Nephron (organoid): ENCODE data around the gene SLC25A41.
A peak's percentile ranks its signal among the peaks of the same experiment; 100 is the strongest.
"Not testable (repeated sequence)": the region's sequence is repeated elsewhere in the genome, so short reads cannot be mapped to it uniquely, and the experiment has no call there.

ENCODE experiments used
- H3K27ac Mint-ChIP-seq, 3 experiments: 2 replicates each; pipeline ENCODE4 v1.8.0; 2020; ENCODE audit warnings: mixed read lengths in 3 of 3, mild to moderate bottlenecking in 2 of 3, moderate library complexity in 1 of 3
- H3K27me3 Mint-ChIP-seq: 2 replicates; pipeline ENCODE4 v1.8.0; 2021; ENCODE audit warnings: low read depth, mild to moderate bottlenecking, moderate library complexity, mixed read lengths
- H3K36me3 Mint-ChIP-seq: 2 replicates; pipeline ENCODE4 v1.8.0; 2020; ENCODE audit warnings: low read depth, mixed read lengths
- H3K4me1 Mint-ChIP-seq: 2 replicates; pipeline ENCODE4 v1.8.0; 2020; ENCODE audit warnings: mixed read lengths
- H3K4me3 Mint-ChIP-seq, 3 experiments: 2 replicates each; pipeline ENCODE4 v1.8.0; 2020; ENCODE audit warnings: mild to moderate bottlenecking in 3 of 3, mixed read lengths in 3 of 3, moderate library complexity in 2 of 3
- H3K9me3 Mint-ChIP-seq: 2 replicates; pipeline ENCODE4 v1.8.0; 2020; ENCODE audit warnings: mixed read lengths
- CTCF ChIP-seq, 3 experiments: fragments of 200-600 bp; sonication (generic); IDR thresholded peaks; one replicate each; pipeline ENCODE4 v1.5.0; 2021; ENCODE audit warnings: antibody characterized with exemption in 3 of 3; ENCODE audit not compliant: unreplicated experiment in 3 of 3

SLC25A41 gene

GRCh38 chr19:6402058-6402457 is 31.5 kb downstream of the SLC25A41 start:
- no peaks in the 10 kb centered on the region for H3K36me3 Mint-ChIP-seq
- no peaks in the 10 kb centered on the region for H3K27me3 Mint-ChIP-seq
- H3K4me1 Mint-ChIP-seq: peaks cover 13% of the 10 kb centered on the region
- H3K4me3 Mint-ChIP-seq: no peak overlapping the region
- TF ChIP-seq CTCF (IDR thresholded peaks at IDR 0.05; ENCODE audit: unreplicated experiment in 3 of 3): no peak
- H3K27ac Mint-ChIP-seq: peak overlapping the region; percentile 71 to 81 (median 74)
- H3K9me3 Mint-ChIP-seq: no peaks in the 10 kb centered on the region

GRCh38 chr19:6400062-6400944 is 33.3 kb downstream of the SLC25A41 start:
- not testable (repeated sequence) for H3K36me3 Mint-ChIP-seq, H3K9me3 Mint-ChIP-seq, H3K4me3 Mint-ChIP-seq, H3K27me3 Mint-ChIP-seq
- Mint-ChIP-seq H3K27ac (peak overlapping the region in 1 of 3 experiments; percentile 23), H3K4me1 (peaks cover 13% of the 10 kb centered on the region)

DNA sequence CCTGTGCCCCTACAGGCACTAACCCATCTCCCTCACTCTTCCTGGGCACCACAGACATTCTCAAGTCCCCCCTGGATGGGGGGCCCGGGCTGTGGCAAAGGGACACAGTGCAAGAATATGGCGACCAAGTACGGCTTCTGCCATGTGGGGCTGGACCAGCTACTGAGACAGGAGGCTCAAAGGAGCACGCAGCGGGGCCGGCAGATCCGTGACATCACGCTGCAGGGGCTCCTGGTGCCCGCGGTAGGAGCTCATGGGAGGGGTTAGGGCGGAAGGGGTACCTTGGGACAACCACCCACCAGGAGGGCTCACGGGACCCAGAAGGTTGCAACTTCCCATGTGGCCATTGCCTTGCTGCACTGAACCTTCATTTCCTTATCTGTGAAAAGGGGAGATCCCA is 37.3 kb downstream of the SLC25A41 start:
- Mint-ChIP-seq H3K36me3 (no peaks in the 10 kb centered on the region), H3K27me3 (no peaks in the 10 kb centered on the region), H3K9me3 (no peaks in the 10 kb centered on the region), H3K4me1 (peaks cover 21% of the 10 kb centered on the region), H3K4me3 (no peak overlapping the region), H3K27ac (no peak overlapping the region)
- no peak for TF ChIP-seq CTCF (IDR thresholded peaks at IDR 0.05; ENCODE audit: unreplicated experiment in 3 of 3)

DNA sequence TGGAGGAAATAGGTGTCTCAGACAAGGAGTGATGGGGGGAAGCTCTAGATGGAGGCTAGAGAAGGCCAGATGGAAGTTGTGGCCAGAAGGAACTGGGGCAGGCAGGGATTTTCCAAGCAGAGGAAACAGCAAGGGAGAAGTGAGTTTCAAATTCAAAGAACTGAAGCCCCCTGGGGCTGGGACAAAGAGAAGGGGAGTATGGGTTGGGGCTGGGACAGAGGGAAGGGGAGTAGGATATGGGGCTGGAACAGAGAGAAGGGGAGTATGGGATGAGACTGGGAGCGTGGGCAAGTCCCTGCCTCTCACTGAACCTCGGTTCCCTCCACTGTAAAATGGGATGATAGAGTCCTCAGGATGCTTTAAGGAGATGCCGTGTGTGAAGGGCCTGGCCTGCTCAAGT is 38.7 kb downstream of the SLC25A41 start:
- TF ChIP-seq CTCF (IDR thresholded peaks at IDR 0.05; ENCODE audit: unreplicated experiment in 3 of 3): no peak
- Mint-ChIP-seq H3K27ac (peak overlapping the region; percentile 99), H3K27me3 (no peaks in the 10 kb centered on the region)

GRCh38 chr19:6393983-6394412 is 39.6 kb downstream of the SLC25A41 start:
- H3K4me1 Mint-ChIP-seq: peaks cover 25% of the 10 kb centered on the region
- TF ChIP-seq CTCF (IDR thresholded peaks at IDR 0.05; ENCODE audit: unreplicated experiment in 3 of 3): no peak
- H3K4me3 Mint-ChIP-seq: peak overlapping the region; percentile 94 to 97 (median 95)
- H3K36me3 Mint-ChIP-seq: peaks cover 12% of the 10 kb centered on the region
- H3K27ac Mint-ChIP-seq: peak overlapping the region; percentile 99
- no peaks in the 10 kb centered on the region for H3K27me3 Mint-ChIP-seq
- no peaks in the 10 kb centered on the region for H3K9me3 Mint-ChIP-seq

More for the DNA sequence above, 38.7 kb downstream of the SLC25A41 start:
- Mint-ChIP-seq H3K36me3 (peaks cover 8% of the 10 kb centered on the region), H3K9me3 (no peaks in the 10 kb centered on the region), H3K4me1 (peaks cover 25% of the 10 kb centered on the region), H3K4me3 (peak overlapping the region; percentile 67 to 76 (median 76))

GRCh38 chr19:6393074-6393982 is 40.2 kb downstream of the SLC25A41 start, which contains the start of gene GTF2F1:
Gene GTF2F1, minus strand, starts transcription at chr19:6393164. Its CDS starts 169 bp downstream, at chr19:6392995.
- H3K36me3 Mint-ChIP-seq: peaks cover 15% of the 10 kb centered on the region
- TF ChIP-seq CTCF (IDR thresholded peaks at IDR 0.05; ENCODE audit: unreplicated experiment in 3 of 3): peak in 2 of 3 experiments; percentile 20 to 21
- peaks cover 25% of the 10 kb centered on the region for H3K4me1 Mint-ChIP-seq
- peak within 1 kb of the TSS; percentile 94 to 97 (median 95) for H3K4me3 Mint-ChIP-seq
- H3K9me3 Mint-ChIP-seq: no peaks in the 10 kb centered on the region
- peak within 1 kb of the TSS; percentile 99 for H3K27ac Mint-ChIP-seq
- no peaks in the 10 kb centered on the region for H3K27me3 Mint-ChIP-seq
